NCI-H460 (cell line): ENCODE data around the gene CCT2. TPM values are rescaled to one million over a fixed set of nuclear protein-coding genes. Genes with fewer than 3 reads are reported as not detected.

Experiments
- DNase-seq: peaks from one replicate; pipeline ENCODE4 v3.0.0-alpha.2; 2016; ENCODE audit warnings: low read depth; ENCODE audit errors: extremely low read depth
- small RNA-seq, 2 experiments: library from RNA; depleted of rRNA; stranded (forward); fragments of <200 nt; gene quantifications; one replicate each; pipeline ENCODE3, GENCODE V24; 2014
- total RNA-seq: library from RNA; depleted of rRNA; stranded (reverse); fragments of >200 nt; shearing (Covaris generic); gene quantifications from 2 replicates; pipeline ENCODE4 v1.2.3, GENCODE V29; 2014; rRNA removed

The CCT2 gene
- total RNA-seq, 1 experiment from 2014 or later: 348 TPM

DNA sequence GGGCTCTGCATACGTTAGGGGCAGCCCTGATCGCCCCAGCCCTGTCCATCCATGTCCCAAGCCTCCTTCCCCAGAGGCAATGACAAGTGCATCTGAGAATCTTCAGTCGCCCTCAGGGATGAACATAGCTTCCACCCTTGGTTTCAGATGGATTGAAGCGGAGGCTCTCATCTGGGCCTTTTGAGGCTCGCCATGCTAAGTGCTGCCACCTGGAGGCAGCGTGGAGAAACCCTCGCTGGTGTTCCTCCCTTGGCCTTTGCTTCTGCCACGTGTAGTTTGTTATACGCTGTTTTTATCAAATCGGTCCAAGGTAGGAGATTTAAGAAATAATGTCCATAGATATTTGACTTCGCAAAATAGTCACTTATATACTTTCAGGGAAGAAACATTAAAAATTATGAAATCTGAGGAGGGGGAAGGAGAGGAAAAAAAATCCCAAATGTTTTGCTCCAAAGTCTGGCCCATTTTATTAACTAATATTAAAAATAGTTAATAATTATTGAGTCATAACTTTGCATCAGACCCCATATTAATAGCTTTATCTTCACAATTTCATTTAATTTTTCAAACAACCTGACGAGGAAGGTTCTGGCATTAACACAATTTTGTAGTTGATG lies 54.2 kb downstream of the CCT2 start:
- peak; percentile 73 for DNase-seq

DNA sequence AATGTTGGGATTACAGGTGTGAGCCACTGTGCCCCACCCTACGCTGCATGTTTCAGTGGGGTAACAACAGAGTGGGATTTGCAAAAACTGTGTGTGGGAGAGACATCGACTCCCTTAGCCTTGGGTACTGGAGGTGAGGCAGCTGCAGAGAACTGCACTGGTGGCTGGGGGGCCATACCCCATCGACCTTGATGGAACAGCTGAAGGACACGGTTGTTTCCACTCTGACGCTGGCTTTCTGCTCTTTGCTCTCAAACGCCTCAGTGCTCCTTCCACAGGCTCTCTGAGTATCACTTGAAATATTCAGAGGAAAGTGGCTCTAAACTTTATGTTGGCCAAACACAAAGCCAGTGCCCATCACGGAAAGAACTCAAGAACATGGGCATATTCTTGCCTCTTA lies 56.3 kb downstream of the CCT2 start:
- no peak for DNase-seq

DNA sequence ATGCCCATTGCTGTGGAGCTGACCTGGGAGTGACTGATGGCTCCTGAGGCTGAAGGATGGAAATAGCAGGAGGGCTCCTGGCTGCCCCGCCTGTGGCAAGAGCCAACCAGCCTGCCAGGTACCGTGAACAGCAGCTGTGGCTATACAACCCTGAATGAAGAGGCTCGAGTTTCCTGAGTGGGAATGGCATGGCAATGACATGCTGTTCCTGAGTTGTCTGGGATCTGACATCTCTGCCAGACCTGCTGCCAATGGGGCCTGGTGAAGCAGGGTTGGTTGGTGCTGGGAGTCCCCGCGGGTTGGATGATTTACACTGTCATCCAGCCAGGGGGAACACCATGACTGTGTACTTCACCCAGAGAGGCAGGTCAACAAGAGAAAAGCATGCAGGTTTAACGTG lies 57.3 kb downstream of the CCT2 start:
- no peak for DNase-seq

DNA sequence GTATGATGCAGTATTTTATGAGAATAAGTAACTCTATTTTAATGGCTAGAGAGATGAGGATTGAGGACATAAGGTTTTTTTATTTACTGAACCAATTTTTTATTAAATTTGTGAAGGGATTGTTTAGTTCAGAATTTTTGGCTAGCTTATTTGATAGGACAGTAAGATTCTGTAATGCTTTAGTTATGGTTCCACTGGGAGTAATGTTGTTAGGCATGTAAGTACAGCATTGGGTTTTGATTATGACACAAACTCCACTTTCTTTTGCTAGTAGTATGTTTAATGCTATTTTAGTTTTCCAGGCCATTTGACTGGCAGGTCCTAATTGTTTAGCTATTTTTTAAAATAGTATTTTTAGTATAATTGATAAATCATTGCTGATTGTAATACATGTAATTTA lies 59.3 kb downstream of the CCT2 start:
- no peak for DNase-seq

DNA sequence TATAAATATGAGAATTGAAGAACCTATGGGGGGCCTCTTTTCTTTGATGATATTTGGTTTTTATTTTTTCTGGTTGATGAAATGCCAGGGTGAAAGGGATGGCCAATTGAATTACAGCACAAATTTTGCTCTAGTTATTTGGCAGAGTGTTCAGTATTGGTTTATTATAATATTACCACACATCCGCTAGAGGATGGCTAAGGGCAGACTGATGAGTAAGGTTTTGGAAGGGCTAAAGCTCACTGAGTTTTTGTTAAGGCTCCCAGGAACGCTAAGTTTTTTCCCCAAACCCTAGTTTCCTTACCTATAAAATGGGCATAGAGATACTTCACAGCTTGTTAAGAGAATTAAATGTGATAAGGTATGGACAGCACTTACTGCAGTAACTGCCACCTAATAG lies 59.8 kb downstream of the CCT2 start:
- DNase-seq: no peak

DNA sequence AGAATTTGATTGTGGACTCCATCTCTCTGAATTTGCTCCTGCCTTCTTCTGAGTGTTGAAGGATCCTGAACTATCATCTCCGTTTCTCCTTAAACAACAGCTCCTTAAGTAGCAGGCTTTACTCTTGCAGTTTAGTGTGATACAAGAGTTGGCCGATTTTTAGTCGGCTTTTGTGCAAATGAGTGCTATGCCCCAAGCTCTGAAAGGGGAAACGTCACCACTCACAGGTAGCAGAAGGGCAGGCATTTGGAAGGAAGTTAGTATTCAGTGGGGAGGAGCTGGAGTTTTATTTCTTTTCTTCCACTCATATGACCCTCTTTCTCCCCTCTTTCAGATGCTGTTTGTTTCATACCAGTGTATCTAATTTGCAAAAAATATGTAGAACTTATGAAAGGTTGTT lies 61.9 kb downstream of the CCT2 start:
- DNase-seq: no peak

DNA sequence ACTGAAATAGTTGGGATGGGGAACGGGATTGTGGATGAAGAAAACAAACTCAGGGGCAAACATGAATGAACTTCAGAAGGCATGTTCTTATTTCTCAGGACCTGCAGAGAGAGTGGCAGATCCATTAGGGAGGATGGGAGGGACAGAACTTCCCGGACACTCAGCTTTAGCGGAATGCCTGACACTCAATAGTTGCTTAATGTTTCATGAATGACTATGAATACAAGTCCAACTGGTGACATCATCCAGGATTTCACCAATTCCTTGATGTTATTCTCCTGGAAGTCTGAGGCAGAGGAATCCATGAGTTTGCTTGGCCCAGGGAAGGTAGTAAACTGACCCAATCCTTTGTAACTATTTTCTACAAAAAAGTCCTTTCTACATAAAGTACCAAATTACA lies 63.2 kb downstream of the CCT2 start:
- peak; percentile 20 for DNase-seq

DNA sequence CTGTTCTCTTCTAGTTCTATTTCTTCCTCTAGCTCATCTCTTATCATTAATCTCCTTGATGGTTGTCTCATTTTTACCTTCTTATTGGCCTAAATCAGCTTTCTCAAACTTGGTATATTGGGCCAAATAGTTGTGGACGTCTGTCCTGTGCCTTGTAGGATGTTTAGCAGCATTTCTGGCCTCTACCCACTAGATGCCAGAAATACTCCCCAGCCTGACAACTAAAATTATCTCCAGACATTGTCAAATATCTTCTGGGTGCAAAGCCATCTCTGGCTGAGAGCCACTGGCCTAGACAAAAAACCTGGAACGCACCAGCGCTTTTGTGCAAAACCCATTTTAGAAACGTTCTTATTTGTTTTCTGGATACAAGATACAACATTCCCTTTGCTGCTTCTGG lies 64.3 kb downstream of the CCT2 start:
- no peak for DNase-seq

Small RNAs within 50 kb of the gene (small RNA-seq; reads per million reads assigned to genes)
- 0.08 to 1.5 reads per million in 2 experiments for gene MIR3913-1

Other genes starting within 250 kb of the CCT2 start
- 0.57 TPM in 1 of 2 replicates, not detected in the other for gene LYZ, start 237.1 kb upstream of the CCT2 start, total RNA-seq
- gene YEATS4, start 225.7 kb upstream of the CCT2 start, total RNA-seq: 58.6 and 61.5 TPM in 2 replicates
- 26.5 and 26.7 TPM in 2 replicates for gene FRS2, start 115.1 kb upstream of the CCT2 start, total RNA-seq
- gene LRRC10, start 25.4 kb downstream of the CCT2 start, total RNA-seq: not detected in 2 replicates
- not detected in 2 replicates for gene BEST3, start 113.8 kb downstream of the CCT2 start, total RNA-seq
- gene RAB3IP, start 153.4 kb downstream of the CCT2 start, total RNA-seq: 12.1 and 16.7 TPM in 2 replicates
- not detected in 2 replicates for gene MYRFL, start 239.8 kb downstream of the CCT2 start, total RNA-seq